DMS79 treated with DMSO at 0.1 percent for 48 hours (cell line): ENCODE data around the gene ALDOC.

ENCODE experiments used
- DNase-seq: peaks from one replicate; lab custom pipeline; 2025; lab: John Stamatoyannopoulos, UW

The ALDOC gene

GRCh38 chr17:28532050-28532960 lies 44.4 kb downstream of the ALDOC start:
- no peak for DNase-seq

- no peak for DNase-seq
These were observed 45.8 kb downstream of the ALDOC start for GRCh38 chr17:28530926-28531325.

- DNase-seq, result no peak
These were observed 46.4 kb downstream of the ALDOC start for GRCh38 chr17:28530250-28530649.

- DNase-seq, result no peak
These were observed 47.7 kb downstream of the ALDOC start for GRCh38 chr17:28529013-28529400.

GRCh38 chr17:28528327-28529012 lies 48.2 kb downstream of the ALDOC start:
- DNase-seq, result no peak

GRCh38 chr17:28527859-28528258 lies 48.8 kb downstream of the ALDOC start:
- DNase-seq, result no peak

- DNase-seq, result no peak
These were observed 49.5 kb downstream of the ALDOC start for GRCh38 chr17:28527181-28527681.

- no peak for DNase-seq
These were observed 50.3 kb downstream of the ALDOC start for GRCh38 chr17:28526381-28526780.

- DNase-seq, result no peak
These were observed 51.9 kb downstream of the ALDOC start for GRCh38 chr17:28524476-28525424.

- DNase-seq, result no peak
These were observed 52.8 kb downstream of the ALDOC start for GRCh38 chr17:28523876-28524275.

GRCh38 chr17:28523186-28523585 lies 53.5 kb downstream of the ALDOC start:
- DNase-seq, result no peak
